Nephron (organoid): ENCODE measurements around the gene POR.

Experiments used
- H3K27ac Mint-ChIP-seq, 3 experiments: 2 replicates each; pipeline ENCODE4 v1.8.0; 2020; ENCODE audit warnings: mixed read lengths in 3 of 3, mild to moderate bottlenecking in 2 of 3, moderate library complexity in 1 of 3
- H3K27me3 Mint-ChIP-seq: 2 replicates; pipeline ENCODE4 v1.8.0; 2021; ENCODE audit warnings: low read depth, mild to moderate bottlenecking, moderate library complexity, mixed read lengths
- H3K36me3 Mint-ChIP-seq: 2 replicates; pipeline ENCODE4 v1.8.0; 2020; ENCODE audit warnings: low read depth, mixed read lengths
- H3K4me1 Mint-ChIP-seq: 2 replicates; pipeline ENCODE4 v1.8.0; 2020; ENCODE audit warnings: mixed read lengths
- H3K4me3 Mint-ChIP-seq, 3 experiments: 2 replicates each; pipeline ENCODE4 v1.8.0; 2020; ENCODE audit warnings: mild to moderate bottlenecking in 3 of 3, mixed read lengths in 3 of 3, moderate library complexity in 2 of 3
- H3K9me3 Mint-ChIP-seq: 2 replicates; pipeline ENCODE4 v1.8.0; 2020; ENCODE audit warnings: mixed read lengths
- TF ChIP-seq, protein P1 (sequence below), 3 experiments: fragments of 200-600 bp; sonication (generic); IDR thresholded peaks; one replicate each; pipeline ENCODE4 v1.5.0; 2021; ENCODE audit warnings: antibody characterized with exemption in 3 of 3; ENCODE audit not compliant: unreplicated experiment in 3 of 3

POR gene

DNA sequence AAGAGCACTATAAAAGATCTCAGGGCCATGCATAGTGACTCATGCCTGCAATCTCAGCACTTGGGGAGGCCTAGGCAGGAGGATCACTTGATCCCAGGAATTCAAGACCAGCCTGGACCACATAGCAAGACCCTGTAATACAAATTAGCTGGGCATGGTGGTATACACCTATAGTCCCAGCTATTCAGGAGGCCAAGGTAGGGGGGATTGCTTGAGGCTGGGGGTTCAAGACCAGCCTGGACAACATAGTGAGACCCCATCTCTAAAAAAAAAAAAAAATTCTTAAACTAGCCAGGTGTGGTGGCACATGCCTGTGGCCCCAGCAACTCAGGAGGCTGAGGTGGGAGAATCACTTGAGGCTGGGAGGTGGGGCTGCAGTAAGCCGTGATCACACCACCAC, 117.0 kb downstream of the POR start:
- Mint-ChIP-seq H3K9me3 (no peaks in the 10 kb centered on the region), H3K27me3 (no peaks in the 10 kb centered on the region), H3K4me1 (no peaks in the 10 kb centered on the region), H3K4me3 (no peak overlapping the region), H3K27ac (no peak overlapping the region), H3K36me3 (peaks cover 11% of the 10 kb centered on the region)
- TF ChIP-seq, protein P1, sequence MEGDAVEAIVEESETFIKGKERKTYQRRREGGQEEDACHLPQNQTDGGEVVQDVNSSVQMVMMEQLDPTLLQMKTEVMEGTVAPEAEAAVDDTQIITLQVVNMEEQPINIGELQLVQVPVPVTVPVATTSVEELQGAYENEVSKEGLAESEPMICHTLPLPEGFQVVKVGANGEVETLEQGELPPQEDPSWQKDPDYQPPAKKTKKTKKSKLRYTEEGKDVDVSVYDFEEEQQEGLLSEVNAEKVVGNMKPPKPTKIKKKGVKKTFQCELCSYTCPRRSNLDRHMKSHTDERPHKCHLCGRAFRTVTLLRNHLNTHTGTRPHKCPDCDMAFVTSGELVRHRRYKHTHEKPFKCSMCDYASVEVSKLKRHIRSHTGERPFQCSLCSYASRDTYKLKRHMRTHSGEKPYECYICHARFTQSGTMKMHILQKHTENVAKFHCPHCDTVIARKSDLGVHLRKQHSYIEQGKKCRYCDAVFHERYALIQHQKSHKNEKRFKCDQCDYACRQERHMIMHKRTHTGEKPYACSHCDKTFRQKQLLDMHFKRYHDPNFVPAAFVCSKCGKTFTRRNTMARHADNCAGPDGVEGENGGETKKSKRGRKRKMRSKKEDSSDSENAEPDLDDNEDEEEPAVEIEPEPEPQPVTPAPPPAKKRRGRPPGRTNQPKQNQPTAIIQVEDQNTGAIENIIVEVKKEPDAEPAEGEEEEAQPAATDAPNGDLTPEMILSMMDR (IDR thresholded peaks at IDR 0.05; ENCODE audit: unreplicated experiment in 3 of 3): no peak
